OCI-LY3 (cell line): ENCODE results near the gene ARID5B.

Experiments used
- CTCF ChIP-seq: fragments of 200-600, 300-600 bp; sonication (generic); IDR thresholded peaks from 2 replicates; pipeline ENCODE4 v1.5.1; 2014; ENCODE audit warnings: antibody characterized with exemption, low read length, low read depth
- EZH2phosphoT487 ChIP-seq: fragments of 200-600 bp; shearing (Covaris generic); IDR thresholded peaks from 2 replicates; pipeline ENCODE4 v1.6.1; 2018; ENCODE audit warnings: antibody characterized with exemption, mixed run types, low read depth

- no peak for TF ChIP-seq CTCF
- no peak for TF ChIP-seq EZH2phosphoT487
Measured at GRCh38 chr10:62075414-62075813, 173.9 kb downstream of the ARID5B start.
